Transverse colon (tissue), 4 donors: ENCODE results near the gene RIMBP2. TPM values are rescaled to one million over a fixed set of nuclear protein-coding genes. Genes with fewer than 3 reads are reported as not detected.

Source experiments
- DNase-seq: peaks from one replicate; pipeline ENCODE4 v3.0.0-alpha.2; 2019
- H3K27ac ChIP-seq, 4 donors: fragments of 200-600 bp; sonication (generic); 2 replicates each; pipeline ENCODE4 v1.5.1; 2016 to 2018; ENCODE audit warnings: inconsistent platforms in 4 of 4
- H3K27me3 ChIP-seq: fragments of 200-600 bp; sonication (generic); 2 replicates; pipeline ENCODE4 v1.5.1; 2017; ENCODE audit warnings: inconsistent platforms
- H3K36me3 ChIP-seq, 4 donors: fragments of 200-600 bp; sonication (generic); 2 replicates each; pipeline ENCODE4 v1.5.1; 2017 to 2019; ENCODE audit warnings: inconsistent platforms in 4 of 4
- H3K4me1 ChIP-seq, 4 donors: fragments of 200-600 bp; sonication (generic); 2 replicates each; pipeline ENCODE4 v1.5.1; 2017 to 2020; ENCODE audit warnings: inconsistent platforms in 4 of 4
- H3K4me3 ChIP-seq, 4 donors: fragments of 200-600 bp; sonication (generic); 1 replicate in 1 of 4; 2 replicates in 3 of 4; pipeline versions ENCODE4 v1.5.1 to v1.6.1; 2017 to 2019; ENCODE audit warnings: inconsistent platforms in 4 of 4
- H3K9me3 ChIP-seq, 2 donors: fragments of 200-600 bp; sonication (generic); 2 replicates each; pipeline ENCODE4 v1.5.1; 2017 to 2019; ENCODE audit warnings: inconsistent platforms in 2 of 2
- EP300 ChIP-seq: sonication (generic); formaldehyde crosslinking; IDR thresholded peaks from one replicate; pipeline ENCODE4 v1.6.1; 2017; ENCODE audit warnings: antibody characterized with exemption, low read depth
- POLR2A ChIP-seq: fragments of 450-650 bp; IDR thresholded peaks from one replicate; pipeline ENCODE4 v1.6.1; 2016; ENCODE audit warnings: antibody characterized with exemption, mild to moderate bottlenecking, moderate library complexity
- POLR2AphosphoS5 ChIP-seq, 3 donors: sonication (generic); formaldehyde crosslinking; IDR thresholded peaks; one replicate each; pipeline ENCODE4 v1.6.1; 2016; ENCODE audit warnings: antibody characterized with exemption in 3 of 3
- WGBS, 2 donors: methylation state at CpG; one replicate each; pipeline ENCODE4 v1.1.5; 2018; ENCODE audit warnings: low coverage in 1 of 2; 5-methylcytosine and 5-hydroxymethylcytosine counted together
- in situ Hi-C, 4 donors: fragments of 200-750 bp; cut with MboI; loops; one replicate each; pipeline versions ENCODE4 v1.15.0 to v1.15.1; 2017; ENCODE audit warnings: low sequenced_read_pairs in 3 of 4, low pct_ligation_motif_present in 1 of 4, low pct_unique_long_range_greater_than_20kb in 1 of 4
- intact Hi-C: fragments of 100-400 bp; cut with DNase I; formaldehyde crosslinking; loops from one replicate; pipeline ENCODE4 v1.15.1; 2023; ENCODE audit warnings: low total_unique reads
- total RNA-seq, 4 donors: library from RNA; depleted of rRNA; stranded (reverse); fragments of >200 nt; gene quantifications; one replicate each; pipeline ENCODE4 v1.1.0, GENCODE V29; 2016
- TF ChIP-seq, protein P1 (sequence below), 5 experiments: fragments of 200-600 bp in 3 of 5; fragments of 450-650 bp in 2 of 5; sonication (generic) in 3 of 5; IDR thresholded peaks; 1 replicate in 2 of 5; 2 replicates in 3 of 5; pipeline ENCODE4 v1.5.1; 2016 to 2017; ENCODE audit warnings: antibody characterized with exemption in 5 of 5, inconsistent platforms in 3 of 5, mild to moderate bottlenecking in 2 of 5, moderate library complexity in 1 of 5

RIMBP2 gene
- total RNA-seq, 4 donors from 2014 or later: 2.9 to 17.3 (median 4.3) TPM

GRCh38 chr12:130640496-130640895 is 75.6 kb downstream of the RIMBP2 start:
- H3K27me3 ChIP-seq: no peaks in the 10 kb centered on the region
- WGBS, 2 donors: 91% methylated on average over 11 of the region's 11 CpGs; no CpG with 5 or more reads in 1 of the 2 donors
- H3K4me3 ChIP-seq: no peak overlapping the region
- no peaks in the 10 kb centered on the region for H3K9me3 ChIP-seq
- in situ Hi-C loops: no loop called here
- intact Hi-C loops: no loop called here
- no peaks in the 10 kb centered on the region for H3K4me1 ChIP-seq
- H3K36me3 ChIP-seq: no peaks in the 10 kb centered on the region
- DNase-seq: no peak
- no peak overlapping the region for H3K27ac ChIP-seq
- no peak for TF ChIP-seq POLR2AphosphoS5 (IDR thresholded peaks at IDR 0.05)

GRCh38 chr12:130639476-130640424 is 76.3 kb downstream of the RIMBP2 start:
- Histone ChIP-seq H3K27ac (peak overlapping the region in 1 of 4 donors; percentile 41), H3K36me3 (no peaks in the 10 kb centered on the region), H3K4me3 (no peak overlapping the region), H3K27me3 (no peaks in the 10 kb centered on the region), H3K9me3 (no peaks in the 10 kb centered on the region), H3K4me1 (no peaks in the 10 kb centered on the region)
- DNase-seq: peak; percentile 45
- 39 to 53% methylated on average over 9 to 18 of the region's 18 CpGs for WGBS, 2 donors
- intact Hi-C loops (no loop called here), in situ Hi-C loops (no loop called here)
- TF ChIP-seq, protein P1, sequence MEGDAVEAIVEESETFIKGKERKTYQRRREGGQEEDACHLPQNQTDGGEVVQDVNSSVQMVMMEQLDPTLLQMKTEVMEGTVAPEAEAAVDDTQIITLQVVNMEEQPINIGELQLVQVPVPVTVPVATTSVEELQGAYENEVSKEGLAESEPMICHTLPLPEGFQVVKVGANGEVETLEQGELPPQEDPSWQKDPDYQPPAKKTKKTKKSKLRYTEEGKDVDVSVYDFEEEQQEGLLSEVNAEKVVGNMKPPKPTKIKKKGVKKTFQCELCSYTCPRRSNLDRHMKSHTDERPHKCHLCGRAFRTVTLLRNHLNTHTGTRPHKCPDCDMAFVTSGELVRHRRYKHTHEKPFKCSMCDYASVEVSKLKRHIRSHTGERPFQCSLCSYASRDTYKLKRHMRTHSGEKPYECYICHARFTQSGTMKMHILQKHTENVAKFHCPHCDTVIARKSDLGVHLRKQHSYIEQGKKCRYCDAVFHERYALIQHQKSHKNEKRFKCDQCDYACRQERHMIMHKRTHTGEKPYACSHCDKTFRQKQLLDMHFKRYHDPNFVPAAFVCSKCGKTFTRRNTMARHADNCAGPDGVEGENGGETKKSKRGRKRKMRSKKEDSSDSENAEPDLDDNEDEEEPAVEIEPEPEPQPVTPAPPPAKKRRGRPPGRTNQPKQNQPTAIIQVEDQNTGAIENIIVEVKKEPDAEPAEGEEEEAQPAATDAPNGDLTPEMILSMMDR (IDR thresholded peaks at IDR 0.05): no peak
- TF ChIP-seq EP300 (no peak), POLR2AphosphoS5 (IDR thresholded peaks at IDR 0.05) (no peak), POLR2A (no peak)

- WGBS, 2 donors: 78 to 85% methylated on average over 4 to 5 of the region's 5 CpGs
- intact Hi-C loops (no loop called here), in situ Hi-C loops (no loop called here)
- no peak for DNase-seq
- peaks cover 17% of the 10 kb centered on the region for H3K27me3 ChIP-seq
- TF ChIP-seq POLR2AphosphoS5 (IDR thresholded peaks at IDR 0.05): no peak
- TF ChIP-seq EP300: no peak
- TF ChIP-seq, protein P1 (IDR thresholded peaks at IDR 0.05): no peak
- no peak for TF ChIP-seq POLR2A
- H3K4me1 ChIP-seq: peaks cover 0 to 3% (median 1%) of the 10 kb centered on the region in 4 donors
- no peaks in the 10 kb centered on the region for H3K9me3 ChIP-seq
- H3K36me3 ChIP-seq: no peaks in the 10 kb centered on the region
- no peak overlapping the region for H3K27ac ChIP-seq
- H3K4me3 ChIP-seq: no peak overlapping the region
Measured at GRCh38 chr12:130636370-130636769, 79.7 kb downstream of the RIMBP2 start.

- intact Hi-C loops: no loop called here
Measured at GRCh38 chr12:130634866-130635265, 81.2 kb downstream of the RIMBP2 start.

More at GRCh38 chr12:130634866-130635265, 81.2 kb downstream of the RIMBP2 start:
- Histone ChIP-seq H3K9me3 (no peaks in the 10 kb centered on the region), H3K27ac (no peak overlapping the region), H3K36me3 (no peaks in the 10 kb centered on the region), H3K4me3 (no peak overlapping the region), H3K27me3 (peaks cover 17% of the 10 kb centered on the region), H3K4me1 (peaks cover 0 to 3% (median 1%) of the 10 kb centered on the region in 4 donors)
- 64% methylated on average over 4 of the region's 4 CpGs; no CpG with 5 or more reads in 1 of the 2 donors for WGBS, 2 donors
- in situ Hi-C loops: no loop called here
- DNase-seq: no peak
- TF ChIP-seq POLR2AphosphoS5 (IDR thresholded peaks at IDR 0.05) (no peak), POLR2A (no peak), EP300 (no peak)
- TF ChIP-seq, protein P1 (IDR thresholded peaks at IDR 0.05): no peak
